ENCODE data around the gene CHMP5. TPM values are rescaled to one million over a fixed set of nuclear protein-coding genes. Genes with fewer than 3 reads are reported as not detected.
"Not testable (repeated sequence)": the region's sequence is repeated elsewhere in the genome, so short reads cannot be mapped to it uniquely, and the experiment has no call there.

Gene CHMP5
- total RNA-seq, 1 donor from 2014 or later: 51.5 TPM

DNA sequence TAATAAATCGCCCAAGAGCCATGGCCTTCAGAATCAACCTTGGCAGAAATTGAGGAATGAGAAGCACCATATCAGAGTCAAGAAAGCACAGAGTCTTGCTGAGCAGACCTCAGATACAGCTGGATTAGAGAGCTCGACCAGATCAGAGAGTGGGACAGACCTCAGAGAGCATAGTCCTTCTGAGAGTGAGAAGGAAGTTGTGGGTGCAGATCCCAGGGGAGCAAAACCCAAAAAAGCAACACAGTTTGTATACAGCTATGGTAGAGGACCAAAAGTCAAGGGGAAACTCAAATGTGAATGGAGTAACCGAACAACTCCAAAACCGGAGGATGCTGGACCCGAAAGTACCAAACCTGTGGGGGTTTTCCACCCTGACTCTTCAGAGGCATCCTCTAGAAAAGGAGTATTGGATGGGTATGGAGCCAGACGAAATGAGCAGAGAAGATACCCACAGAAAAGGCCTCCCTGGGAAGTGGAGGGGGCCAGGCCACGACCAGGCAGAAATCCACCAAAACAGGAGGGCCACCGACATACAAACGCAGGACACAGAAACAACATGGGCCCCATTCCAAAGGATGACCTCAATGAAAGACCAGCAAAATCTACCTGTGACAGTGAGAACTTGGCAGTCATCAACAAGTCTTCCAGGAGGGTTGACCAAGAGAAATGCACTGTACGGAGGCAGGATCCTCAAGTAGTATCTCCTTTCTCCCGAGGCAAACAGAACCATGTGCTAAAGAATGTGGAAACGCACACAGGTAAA, 30.0 kb downstream of the CHMP5 start:
- intact Hi-C loops (cut with DNase I): loop anchor here (5.0 to 10.0 kb wide), 2 partner anchors 177 to 220 kb away; partner anchors contain the start of gene NOL6
- DNase-seq (ENCODE audit: missing footprints) (no peak), ATAC-seq (no peak)

DNA sequence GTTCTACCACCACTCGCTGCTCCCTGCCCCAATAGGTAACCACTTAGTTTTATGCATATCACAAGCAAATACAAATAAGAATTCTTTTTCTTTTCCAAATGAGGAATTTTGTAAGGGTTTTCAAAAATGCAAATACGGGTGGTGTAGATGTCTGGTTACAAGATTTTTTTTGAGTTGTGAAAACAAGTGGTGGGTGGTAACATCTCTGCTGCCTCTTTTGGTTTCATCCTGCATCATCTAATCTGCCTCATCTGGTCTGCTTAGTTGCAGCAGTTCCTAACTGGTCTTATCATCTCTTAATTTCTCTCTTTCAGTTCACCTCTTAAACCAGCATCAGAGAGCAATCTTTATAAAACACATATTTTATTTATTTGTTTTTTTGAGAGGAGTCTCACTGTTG, 30.7 kb downstream of the CHMP5 start:
- no peak for DNase-seq (ENCODE audit: missing footprints)
- ATAC-seq: no peak
- intact Hi-C loops (cut with DNase I): loop anchor here (10.0 kb wide), 1 partner anchor 219 kb away; no protein-coding TSS in a partner anchor

DNA sequence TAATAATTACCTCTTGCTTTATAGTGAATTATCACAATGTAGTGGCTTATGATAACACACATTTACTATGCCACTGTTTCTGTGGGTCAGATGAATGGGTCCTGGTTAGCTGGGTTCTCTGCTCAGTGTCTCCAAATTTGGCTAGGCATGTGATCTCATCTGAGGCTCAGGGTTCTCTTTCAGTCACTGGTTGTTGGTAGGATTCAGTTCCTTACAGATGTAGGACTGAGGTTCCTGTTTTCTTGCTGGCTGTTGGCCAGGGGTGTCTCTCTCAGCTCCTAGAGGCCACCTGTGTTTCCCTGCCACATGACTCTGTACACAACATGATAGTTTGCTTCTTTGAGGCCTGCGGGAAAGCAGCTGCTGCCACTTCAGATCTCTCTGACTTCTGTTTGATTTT, 32.6 kb downstream of the CHMP5 start:
- intact Hi-C loops (cut with DNase I): loop anchor here (10.0 kb wide), 1 partner anchor 217 kb away; no protein-coding TSS in a partner anchor
- ATAC-seq (peak; percentile 72), DNase-seq (ENCODE audit: missing footprints) (no peak)

DNA sequence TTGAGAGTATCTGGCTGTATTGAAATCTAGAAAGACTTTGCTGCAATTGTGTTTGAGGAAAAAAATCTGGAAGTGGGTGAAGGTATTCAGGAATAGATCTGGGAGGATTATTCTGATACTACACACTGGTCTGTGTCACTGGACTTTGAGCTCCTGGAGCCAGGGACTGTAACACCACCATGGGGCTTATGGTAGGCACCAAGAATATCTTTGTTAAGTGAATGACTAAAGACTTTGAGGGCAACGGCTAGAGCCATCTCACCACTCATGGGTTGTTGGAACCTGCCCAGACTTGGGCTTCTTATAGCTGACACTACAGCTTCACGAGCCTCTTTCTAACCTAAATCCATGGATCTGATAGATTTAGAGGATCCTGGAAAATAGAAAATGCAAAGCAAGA, 35.7 kb downstream of the CHMP5 start:
- no peak for ATAC-seq
- intact Hi-C loops (cut with DNase I): no loop called here
- no peak for DNase-seq (ENCODE audit: missing footprints)

DNA sequence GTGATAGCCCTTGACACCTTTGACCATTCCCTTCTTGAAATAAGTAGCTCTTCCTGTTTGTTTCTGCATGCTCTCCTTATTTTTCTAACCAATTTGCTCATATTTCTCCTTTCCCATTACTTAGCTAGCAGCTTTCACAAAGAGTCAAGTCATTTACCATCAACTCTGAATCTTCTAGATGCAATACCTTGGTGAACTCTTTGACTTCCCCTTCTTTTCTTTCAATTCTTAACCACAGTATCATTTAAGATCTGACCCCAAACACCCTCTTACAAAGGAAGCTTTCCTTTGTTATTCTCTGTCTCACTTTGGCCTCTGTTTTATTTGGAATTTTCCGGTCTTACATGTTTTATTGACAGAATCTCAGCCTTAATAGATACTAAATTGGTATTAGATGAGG, 39.5 kb downstream of the CHMP5 start:
- no peak for DNase-seq (ENCODE audit: missing footprints)
- intact Hi-C loops (cut with DNase I): no loop called here
- no peak for ATAC-seq

DNA sequence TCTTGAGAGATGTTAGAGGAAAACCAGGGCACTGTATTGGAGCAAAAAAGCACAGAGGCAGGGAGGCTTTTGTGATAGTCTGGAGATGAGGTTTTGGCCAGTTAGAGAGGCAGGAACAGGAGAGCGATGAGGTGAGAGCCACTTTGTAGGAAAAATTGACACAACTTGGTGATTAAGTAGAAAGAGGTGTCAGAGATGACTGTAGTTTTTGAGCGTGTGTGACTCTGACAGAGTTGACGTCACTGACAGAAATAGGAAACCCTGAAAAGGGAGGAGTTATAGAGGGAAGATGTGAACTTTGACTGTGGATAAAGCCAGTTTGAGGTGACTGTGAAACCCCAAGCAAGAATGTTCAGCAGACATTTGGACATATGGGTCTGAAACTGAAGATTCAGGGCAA, 41.2 kb downstream of the CHMP5 start:
- intact Hi-C loops (cut with DNase I): no loop called here
- no peak for ATAC-seq
- DNase-seq (ENCODE audit: missing footprints): no peak

DNA sequence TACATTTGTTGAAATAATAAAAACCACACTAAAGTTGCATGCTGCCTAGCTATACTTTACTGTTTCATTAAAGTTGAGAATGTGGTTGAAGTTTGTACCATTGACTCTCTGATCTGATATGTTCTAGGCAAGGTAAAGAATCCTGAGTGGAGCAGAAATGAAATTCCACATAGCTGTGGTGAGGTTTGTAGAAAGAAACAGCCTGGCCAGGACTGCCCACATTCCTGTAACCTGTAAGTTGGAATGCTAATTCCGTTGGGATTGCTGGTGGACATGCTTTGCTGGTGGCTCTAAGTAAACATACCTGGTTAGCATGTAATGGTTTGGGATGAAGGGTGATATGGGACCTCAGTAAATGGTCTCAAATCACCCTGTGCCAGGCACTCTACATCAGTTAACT, 42.2 kb downstream of the CHMP5 start:
- intact Hi-C loops (cut with DNase I): no loop called here
- ATAC-seq: no peak
- DNase-seq (ENCODE audit: missing footprints): no peak

DNA sequence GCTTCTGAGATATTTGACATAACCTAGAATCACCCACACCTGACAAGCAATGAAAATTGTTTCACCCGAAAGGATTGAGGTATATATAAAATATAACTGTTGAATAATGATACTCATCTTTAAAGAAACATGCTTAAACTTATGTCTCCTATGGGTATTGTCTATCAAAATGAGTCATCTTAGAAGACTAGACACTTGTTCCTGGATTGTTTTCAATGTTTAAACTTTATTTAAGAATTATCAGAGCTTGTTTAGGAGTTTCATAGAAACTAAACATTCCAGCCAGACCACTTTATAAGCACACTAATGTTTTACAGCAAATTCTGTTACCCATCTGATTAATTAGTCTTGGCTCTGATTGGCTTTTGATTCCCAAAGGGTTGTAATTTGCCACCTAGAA, 45.1 kb downstream of the CHMP5 start:
- ATAC-seq (no peak), DNase-seq (ENCODE audit: missing footprints) (no peak)
- intact Hi-C loops (cut with DNase I): no loop called here

DNA sequence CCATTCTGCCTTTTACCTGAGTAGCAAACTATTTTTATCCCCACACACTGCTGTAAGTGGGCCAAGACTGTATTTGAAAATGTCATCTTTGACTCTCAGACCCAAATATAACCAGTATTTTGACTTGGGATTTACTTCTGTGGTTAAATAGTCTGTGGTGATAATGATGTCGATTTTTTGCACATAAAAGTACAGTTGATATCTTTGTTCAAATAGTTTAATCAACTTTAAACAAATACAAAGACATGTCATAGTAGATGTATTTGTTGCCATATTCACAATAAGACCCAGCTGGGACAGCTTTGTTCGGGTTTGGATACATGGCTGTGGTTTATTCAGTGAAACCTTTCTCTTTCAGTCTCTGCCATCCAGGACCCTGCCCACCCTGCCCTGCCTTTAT, 45.9 kb downstream of the CHMP5 start:
- no peak for ATAC-seq
- intact Hi-C loops (cut with DNase I): no loop called here
- DNase-seq (ENCODE audit: missing footprints): no peak

DNA sequence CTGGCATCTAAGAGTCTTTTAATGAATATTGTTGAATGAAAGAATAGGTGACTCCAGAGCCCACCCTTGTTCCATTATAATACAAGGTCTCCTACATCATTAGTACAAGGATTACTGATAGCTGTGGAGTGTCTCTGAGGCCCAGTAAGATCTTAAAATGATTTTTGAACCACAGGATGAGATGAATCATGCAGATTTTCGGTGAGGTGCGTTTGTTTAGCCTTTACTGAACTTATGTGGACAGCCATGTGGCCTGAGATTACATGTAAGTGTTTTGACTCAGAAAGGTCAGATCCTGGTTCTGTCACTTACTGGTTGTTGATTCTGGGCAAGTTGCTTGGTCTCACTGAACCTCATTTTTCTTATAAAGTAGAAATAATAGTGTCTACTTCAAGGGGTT, 47.1 kb downstream of the CHMP5 start:
- DNase-seq (ENCODE audit: missing footprints): no peak

DNA sequence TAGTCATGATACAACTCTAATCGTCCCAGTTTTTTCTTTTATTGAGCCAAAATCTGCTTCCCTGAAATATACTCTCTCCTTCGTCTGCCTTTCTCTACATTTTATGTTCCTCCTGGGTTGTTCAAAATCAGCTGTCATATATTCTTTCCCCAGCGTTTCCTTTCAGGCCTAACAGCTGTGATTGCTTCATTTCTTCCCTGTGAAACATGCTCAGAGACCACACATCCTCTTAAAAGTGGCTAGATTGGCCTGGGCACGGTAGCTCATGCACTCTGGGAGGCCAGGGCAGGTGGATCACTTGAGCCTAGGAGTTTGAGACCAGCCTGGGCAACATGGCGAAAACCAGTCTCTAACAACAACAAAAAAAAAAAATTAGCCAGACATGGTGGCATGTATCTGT, 50.5 kb downstream of the CHMP5 start:
- no peak for DNase-seq (ENCODE audit: missing footprints)
- intact Hi-C loops (cut with DNase I): no loop called here
- ATAC-seq: no peak

More for the DNA sequence above, 47.1 kb downstream of the CHMP5 start:
- intact Hi-C loops (cut with DNase I): no loop called here
- no peak for ATAC-seq

DNA sequence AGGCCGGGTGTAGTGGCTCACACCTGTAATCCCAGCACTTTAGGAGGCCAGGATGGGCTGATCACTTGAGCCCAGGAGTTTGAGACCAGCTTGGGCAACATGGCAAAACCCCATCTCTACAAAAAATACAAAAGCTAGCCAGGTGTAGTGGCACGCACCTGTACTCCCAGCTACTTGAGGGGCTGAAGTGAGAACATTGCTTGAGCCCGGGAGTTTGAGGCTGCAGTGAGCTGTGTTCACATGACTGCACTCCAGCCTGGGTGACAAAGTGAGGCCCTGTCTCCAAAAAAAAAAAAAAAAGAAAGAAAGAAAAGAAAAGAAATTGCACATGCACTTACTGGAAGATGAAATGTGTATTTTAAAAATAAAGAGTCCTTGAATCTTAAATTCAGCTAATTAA, 52.3 kb downstream of the CHMP5 start:
- ATAC-seq; intact Hi-C loops (cut with DNase I); DNase-seq (ENCODE audit: missing footprints): not testable (repeated sequence)

DNA sequence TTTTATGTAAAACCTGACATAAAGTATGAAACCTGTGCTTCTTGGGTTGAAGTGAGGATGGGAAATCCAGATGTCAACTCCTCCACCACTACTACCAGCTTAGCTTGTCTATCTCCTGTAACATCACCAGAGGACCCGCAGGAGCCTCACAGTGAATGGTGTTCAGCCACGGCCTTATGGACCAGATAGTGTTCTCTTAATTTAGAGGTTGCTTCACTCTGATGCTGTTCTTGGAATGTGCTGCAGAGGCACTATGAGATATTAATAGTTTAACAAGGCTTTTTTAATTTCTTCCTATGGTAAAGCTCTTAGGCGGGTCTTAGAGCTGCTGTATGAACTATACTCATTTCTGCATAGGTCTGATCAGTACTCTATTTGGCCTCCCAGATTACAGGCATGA, 53.4 kb downstream of the CHMP5 start:
- no peak for DNase-seq (ENCODE audit: missing footprints)
- intact Hi-C loops (cut with DNase I): no loop called here
- no peak for ATAC-seq

DNA sequence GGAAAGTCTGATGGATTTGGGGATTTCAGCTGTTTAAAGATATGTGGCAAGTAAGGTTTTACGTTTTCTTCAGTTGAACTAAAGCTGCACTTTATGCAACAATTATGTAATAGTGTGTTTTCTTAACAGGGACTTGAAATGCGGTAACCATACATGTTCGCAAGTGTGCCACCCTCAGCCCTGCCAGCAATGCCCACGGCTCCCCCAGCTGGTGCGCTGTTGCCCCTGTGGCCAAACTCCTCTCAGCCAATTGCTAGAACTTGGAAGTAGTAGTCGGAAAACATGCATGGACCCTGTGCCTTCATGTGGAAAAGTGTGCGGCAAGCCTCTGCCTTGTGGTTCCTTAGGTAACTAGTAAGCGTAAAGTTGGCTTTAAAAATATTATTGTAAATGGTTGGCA, 53.9 kb downstream of the CHMP5 start:
- DNase-seq (ENCODE audit: missing footprints): no peak
- no peak for ATAC-seq
- intact Hi-C loops (cut with DNase I): no loop called here

DNA sequence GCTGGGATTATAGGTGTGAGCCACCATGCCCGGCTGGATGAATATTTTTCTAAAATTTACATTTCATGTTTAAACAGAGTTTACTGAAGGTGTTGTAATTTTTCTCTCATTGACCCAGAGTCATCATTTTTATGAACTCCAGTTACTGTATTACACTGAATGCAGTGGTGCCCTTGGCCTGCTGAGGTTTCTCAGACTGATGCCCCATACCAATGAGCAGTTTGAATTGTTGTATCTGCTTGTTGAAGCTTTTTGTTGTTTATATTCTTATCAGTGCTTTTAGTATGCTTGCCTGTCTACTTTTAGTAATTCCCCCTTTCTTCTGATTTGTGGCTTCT, 55.4 kb downstream of the CHMP5 start:
- no peak for ATAC-seq
- DNase-seq (ENCODE audit: missing footprints): no peak
- intact Hi-C loops (cut with DNase I): no loop called here

DNA sequence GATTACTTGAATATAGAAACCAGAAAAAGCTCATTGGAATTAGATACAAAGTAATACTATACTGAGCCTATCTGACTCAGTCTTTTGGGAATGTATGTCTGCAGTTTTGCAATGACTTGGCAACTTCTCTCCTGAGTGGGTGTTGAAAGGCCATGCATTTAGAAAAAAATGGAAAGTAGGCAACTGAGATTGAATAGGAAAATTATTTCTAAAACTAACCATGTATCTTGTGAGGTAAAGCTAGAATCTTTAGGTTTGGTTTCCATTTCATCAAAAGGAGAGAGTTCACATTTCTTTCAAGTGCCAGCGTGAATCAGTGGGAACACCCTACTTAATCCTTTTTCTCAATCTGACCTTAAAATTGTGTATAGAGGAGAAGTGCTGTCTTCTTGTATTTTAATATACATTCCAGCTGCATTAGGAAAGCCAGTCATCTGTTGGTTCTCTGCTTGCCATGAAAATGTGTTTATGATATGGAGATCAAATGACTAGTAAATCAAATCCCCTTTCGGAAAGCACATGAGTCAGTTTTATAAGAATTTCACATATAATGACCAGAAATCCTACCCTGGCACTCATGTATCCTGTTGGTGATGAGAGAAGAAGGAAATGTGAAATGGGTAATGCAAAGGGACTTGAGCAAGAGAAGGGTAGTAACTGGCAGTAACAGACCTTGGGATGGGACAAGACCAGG, 55.9 kb downstream of the CHMP5 start:
- ATAC-seq: no peak
- no peak for DNase-seq (ENCODE audit: missing footprints)
- intact Hi-C loops (cut with DNase I): no loop called here

DNA sequence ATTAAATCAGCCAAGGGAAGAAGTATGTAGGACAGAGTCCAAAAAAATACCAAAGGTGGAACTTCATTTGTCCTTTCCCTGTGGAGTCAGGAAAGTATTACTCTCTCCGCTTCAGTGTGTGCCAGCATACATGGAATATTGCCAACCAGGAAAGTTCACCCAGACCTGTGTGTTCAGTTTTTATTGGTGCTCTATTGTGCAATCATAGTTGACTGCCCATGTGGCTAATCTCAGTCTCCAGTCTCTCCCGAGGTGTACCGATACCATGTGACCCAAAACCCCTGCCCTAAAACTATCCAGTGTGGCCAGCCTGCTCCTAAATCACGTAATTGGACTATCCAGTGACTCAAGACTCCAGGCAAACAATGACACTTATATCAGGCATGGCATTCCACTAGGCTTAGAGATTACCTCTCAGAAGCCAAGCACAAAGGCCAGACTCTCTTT, 64.3 kb downstream of the CHMP5 start:
- DNase-seq (ENCODE audit: missing footprints) (no peak), ATAC-seq (peak; percentile 90)
- intact Hi-C loops (cut with DNase I): no loop called here

DNA sequence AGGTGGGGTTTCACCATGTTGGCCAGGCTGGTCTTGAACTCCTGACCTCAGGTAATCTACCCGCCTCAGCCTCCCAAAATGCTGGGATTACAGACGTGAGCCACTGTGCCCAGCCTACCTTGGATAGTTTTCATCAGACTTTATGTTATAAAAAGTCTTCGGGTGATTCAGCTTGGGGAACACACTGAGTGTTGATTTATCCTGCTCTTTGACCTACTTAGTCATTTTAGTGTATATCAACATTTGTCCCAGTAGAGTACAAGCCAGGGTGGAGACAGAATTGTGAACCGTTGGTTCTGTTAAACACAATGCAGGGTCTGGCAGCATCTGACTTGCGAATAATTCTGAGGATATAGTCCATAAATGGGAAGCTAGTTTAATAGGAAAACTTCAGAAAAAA, 65.1 kb downstream of the CHMP5 start:
- ATAC-seq: no peak
- no peak for DNase-seq (ENCODE audit: missing footprints)
- intact Hi-C loops (cut with DNase I): no loop called here

DNA sequence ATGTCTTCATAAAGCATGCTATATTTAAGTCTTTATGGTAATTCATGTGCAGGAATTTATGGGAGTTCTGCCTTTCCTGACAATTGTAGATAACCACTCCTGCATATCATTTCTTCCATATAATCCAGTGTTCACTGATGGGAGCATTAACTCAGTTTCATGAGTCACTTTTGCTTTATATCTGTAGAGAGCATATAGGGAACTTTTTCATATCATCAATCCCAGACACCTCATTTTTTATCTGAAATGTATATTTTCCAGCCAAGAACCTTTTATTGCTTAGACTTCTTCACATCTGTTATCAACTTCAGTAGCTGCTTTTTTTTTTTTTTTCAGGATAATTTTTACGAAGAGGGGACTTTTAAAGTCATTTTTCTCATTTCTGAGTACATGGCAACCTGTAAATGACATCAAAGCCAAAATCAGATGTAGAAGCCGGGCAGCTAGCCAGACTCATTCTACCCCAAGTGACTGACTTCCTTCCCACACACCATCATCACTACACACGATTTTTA, 66.6 kb downstream of the CHMP5 start:
- intact Hi-C loops (cut with DNase I): no loop called here
- no peak for DNase-seq (ENCODE audit: missing footprints)
- ATAC-seq: no peak

Measured in Right ventricle myocardium inferior (tissue), 1 donor.